ENCODE data around the gene TBX4. TPM values are rescaled to one million over a fixed set of nuclear protein-coding genes. Genes with fewer than 3 reads are reported as not detected.
A peak's percentile ranks its signal among the peaks of the same experiment; 100 is the strongest.

Gene TBX4
- total and polyA plus RNA-seq, 2 of the 13 experiments (the other 11 are each of a cell fraction or from before 2014, with no cell fraction given), result 0.11 to 1.1 TPM

DNA sequence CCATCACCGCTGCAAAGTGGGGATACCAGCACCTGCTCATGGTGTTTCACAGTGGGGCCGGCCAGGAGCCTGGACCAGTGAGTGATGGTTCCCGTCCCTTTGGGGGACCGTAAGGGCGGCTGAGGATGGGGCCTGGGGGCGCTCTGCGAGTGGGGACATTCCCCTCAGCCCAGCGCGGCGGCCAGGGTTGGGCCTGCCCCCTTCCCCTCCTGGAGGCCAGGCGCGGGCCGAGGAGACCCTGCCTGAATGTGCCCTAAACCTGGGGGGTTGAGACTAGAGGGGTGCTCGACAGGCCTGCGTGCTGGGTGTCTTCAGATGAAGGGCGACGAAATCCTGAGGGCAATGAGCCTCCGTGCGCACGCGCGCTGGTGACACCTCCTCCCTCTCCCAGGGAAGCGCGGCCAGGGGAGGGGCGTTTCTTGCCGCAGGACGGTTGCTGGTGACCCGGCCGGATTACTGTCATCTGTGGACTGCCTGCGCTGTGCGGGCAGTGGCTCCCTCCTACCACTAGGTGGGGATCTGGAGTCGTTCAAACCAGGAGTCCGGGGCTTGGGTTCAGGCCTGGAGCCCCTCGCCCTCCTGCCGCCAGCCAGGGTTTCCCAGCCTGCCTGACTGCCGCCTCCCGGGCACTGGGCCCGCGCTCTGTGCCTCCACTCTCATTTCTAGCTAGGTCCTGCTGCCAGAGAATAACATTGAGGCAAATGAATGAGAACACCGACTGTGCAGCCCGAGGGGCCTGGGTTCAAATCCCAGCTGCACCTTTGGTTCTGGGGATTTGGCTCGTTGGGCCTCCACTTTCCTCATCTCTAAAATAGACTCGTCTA lies 35.5 kb upstream of the TBX4 start (continued):
- TF ChIP-seq, protein P1, sequence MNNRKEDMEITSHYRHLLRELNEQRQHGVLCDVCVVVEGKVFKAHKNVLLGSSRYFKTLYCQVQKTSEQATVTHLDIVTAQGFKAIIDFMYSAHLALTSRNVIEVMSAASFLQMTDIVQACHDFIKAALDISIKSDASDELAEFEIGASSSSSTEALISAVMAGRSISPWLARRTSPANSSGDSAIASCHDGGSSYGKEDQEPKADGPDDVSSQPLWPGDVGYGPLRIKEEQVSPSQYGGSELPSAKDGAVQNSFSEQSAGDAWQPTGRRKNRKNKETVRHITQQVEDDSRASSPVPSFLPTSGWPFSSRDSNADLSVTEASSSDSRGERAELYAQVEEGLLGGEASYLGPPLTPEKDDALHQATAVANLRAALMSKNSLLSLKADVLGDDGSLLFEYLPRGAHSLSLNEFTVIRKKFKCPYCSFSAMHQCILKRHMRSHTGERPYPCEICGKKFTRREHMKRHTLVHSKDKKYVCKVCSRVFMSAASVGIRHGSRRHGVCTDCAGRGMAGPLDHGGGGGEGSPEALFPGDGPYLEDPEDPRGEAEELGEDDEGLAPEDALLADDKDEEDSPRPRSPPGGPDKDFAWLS (CRISPR knock-in tag; IDR thresholded peaks at IDR 0.05; ENCODE audit: borderline replicate concordance), result peak; percentile 50; the same call in 1 of the 2 replicates
- TF ChIP-seq SNRNP70 (IDR thresholded peaks at IDR 0.05; ENCODE audit: low read depth, low read length) (no peak), ZNF503 (CRISPR knock-in tag; IDR thresholded peaks at IDR 0.05) (no peak), ZNF264 (CRISPR knock-in tag; IDR thresholded peaks at IDR 0.05) (peak; percentile 71; the same call in 1 of the 2 replicates), THAP9 (CRISPR knock-in tag; IDR thresholded peaks at IDR 0.05; ENCODE audit: borderline replicate concordance) (peak; percentile 77; the same call in 1 of the 2 replicates), HNF1B (CRISPR knock-in tag; IDR thresholded peaks at IDR 0.05) (0 out of 2 replicates have a peak, but pooled peaks have one; percentile 75), ELF3 (CRISPR knock-in tag; IDR thresholded peaks at IDR 0.05) (peak; percentile 56), SP5 (CRISPR knock-in tag; IDR thresholded peaks at IDR 0.05; ENCODE audit: borderline replicate concordance, low read depth) (peak; percentile 38; the same call in 1 of the 2 replicates), ZNF782 (CRISPR knock-in tag; IDR thresholded peaks at IDR 0.05; ENCODE audit: borderline replicate concordance) (peak; percentile 61; the same call in 1 of the 2 replicates), SALL2 (CRISPR knock-in tag; IDR thresholded peaks at IDR 0.05) (peak; percentile 16; the same call in 1 of the 2 replicates), SMAD1 (CRISPR knock-in tag; IDR thresholded peaks at IDR 0.05; ENCODE audit: borderline replicate concordance, low read depth) (peak; percentile 87; the same call in 1 of the 2 replicates), RORA (CRISPR knock-in tag; IDR thresholded peaks at IDR 0.05) (no peak), RFXAP (CRISPR knock-in tag; IDR thresholded peaks at IDR 0.05; ENCODE audit: borderline replicate concordance) (0 out of 2 replicates have a peak, but pooled peaks have one; percentile 39), ZNF614 (CRISPR knock-in tag; IDR thresholded peaks at IDR 0.05; ENCODE audit: borderline replicate concordance) (peak; percentile 20; the same call in 1 of the 2 replicates), TEAD3 (CRISPR knock-in tag; optimal IDR thresholded peaks at IDR 0.05; ENCODE audit: borderline replicate concordance) (peak; percentile 8), ZNF740 (CRISPR knock-in tag; IDR thresholded peaks at IDR 0.05) (0 out of 2 replicates have a peak, but pooled peaks have one; percentile 53), DNMT3B (CRISPR knock-in tag; conservative IDR thresholded peaks at IDR 0.05) (no peak), ZNF296 (CRISPR knock-in tag; conservative IDR thresholded peaks at IDR 0.05) (no peak)

Data from HepG2 (cell line).